GM12892 (cell line): Measurements from ENCODE around the gene PSMB5.

Source experiments
- DNase-seq: peaks from one replicate; pipeline ENCODE4 v3.0.0; 2011; ENCODE audit not compliant: insufficient read length
- FAIRE-seq: peaks from 2 replicates; lab custom pipeline; 2011; peaks lifted over from hg19 to GRCh38; lab: Jason Lieb, UNC
- POLR2A ChIP-seq: IDR thresholded peaks from 2 replicates; pipeline ENCODE4 v1.6.1; 2011; ENCODE audit warnings: low read depth, low read length, control low read depth
- POLR2AphosphoS5 ChIP-seq: IDR thresholded peaks from 2 replicates; pipeline ENCODE4 v1.6.1; 2011; ENCODE audit warnings: low read depth, low read length, control low read depth
- TAF1 ChIP-seq: IDR thresholded peaks from 2 replicates; pipeline ENCODE4 v1.6.1; 2011; ENCODE audit warnings: low read depth, mild to moderate bottlenecking, control low read depth, low read length, borderline replicate concordance

PSMB5 gene

DNA sequence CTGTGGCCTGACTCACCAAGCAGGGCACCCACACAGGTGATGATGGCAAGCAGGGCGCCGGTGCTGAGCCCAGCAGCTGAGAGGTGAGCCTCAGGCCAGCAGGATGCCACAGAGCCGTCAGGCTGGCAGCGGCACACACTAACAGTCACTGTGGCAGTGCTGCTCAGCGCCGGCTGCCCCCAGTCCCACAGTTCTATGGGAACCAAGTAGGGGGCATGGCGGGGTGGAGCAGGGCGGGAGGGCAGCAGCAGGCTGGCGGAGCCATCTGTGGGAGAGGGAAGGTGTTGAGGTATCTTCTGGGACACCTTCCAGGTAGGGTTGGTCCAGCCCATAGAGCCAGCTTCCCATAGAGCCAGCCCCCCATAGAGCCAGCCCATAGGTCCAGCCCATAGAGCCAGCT is 14.3 kb upstream of the PSMB5 start:
- TF ChIP-seq POLR2A, result no peak
- no peak for TF ChIP-seq POLR2AphosphoS5
- no peak for TF ChIP-seq TAF1
- FAIRE-seq, result no peak

DNA sequence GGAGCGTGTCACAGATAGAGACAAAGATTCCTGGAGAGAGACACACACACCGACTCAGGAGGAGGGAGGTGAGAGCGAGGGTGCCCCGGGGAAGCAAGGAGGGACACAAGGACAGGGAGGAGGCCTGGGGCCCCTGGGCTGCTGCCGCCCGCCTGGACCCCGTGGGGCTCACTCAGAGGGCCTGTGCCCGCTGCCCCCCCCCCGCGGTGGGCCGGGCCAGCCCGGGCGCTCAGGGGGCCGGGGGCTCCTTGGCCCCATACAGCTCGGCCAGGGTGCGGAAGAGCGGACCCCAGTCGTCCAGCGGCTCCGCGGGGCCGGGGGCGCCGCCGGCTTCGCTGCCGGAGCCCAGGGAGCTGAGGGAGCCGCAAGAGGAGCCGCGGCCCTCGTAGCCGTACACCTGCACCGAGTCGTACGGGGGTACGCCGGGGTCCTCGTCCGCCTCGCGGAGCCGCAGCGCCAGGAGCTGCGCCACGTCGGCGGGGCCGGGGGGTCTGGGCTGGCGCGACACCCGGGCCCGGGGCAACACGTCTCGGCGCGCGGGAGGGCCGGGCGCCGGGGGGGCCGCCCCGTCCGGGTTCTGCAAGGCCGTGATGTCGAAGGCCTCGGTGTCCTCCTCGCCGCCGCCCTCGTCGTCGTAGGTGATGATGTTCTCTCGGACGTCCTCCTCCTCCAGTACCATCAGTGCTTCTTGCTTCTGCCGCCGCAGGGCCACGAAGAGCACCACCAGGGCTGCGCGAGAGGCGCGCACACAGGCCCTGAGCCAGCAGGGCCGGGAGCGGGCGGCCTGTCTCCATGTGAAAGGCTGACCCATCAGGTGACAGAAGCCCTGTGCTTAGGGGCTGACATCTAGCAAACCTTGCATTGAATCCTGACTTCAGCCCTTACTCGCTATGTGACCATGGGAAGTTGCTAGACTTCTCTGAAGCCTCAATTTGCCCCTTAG is 13.3 kb upstream of the PSMB5 start:
- no peak for TF ChIP-seq TAF1
- no peak for DNase-seq
- FAIRE-seq, result no peak

More for the DNA sequence above, 14.3 kb upstream of the PSMB5 start:
- DNase-seq, result no peak

DNA sequence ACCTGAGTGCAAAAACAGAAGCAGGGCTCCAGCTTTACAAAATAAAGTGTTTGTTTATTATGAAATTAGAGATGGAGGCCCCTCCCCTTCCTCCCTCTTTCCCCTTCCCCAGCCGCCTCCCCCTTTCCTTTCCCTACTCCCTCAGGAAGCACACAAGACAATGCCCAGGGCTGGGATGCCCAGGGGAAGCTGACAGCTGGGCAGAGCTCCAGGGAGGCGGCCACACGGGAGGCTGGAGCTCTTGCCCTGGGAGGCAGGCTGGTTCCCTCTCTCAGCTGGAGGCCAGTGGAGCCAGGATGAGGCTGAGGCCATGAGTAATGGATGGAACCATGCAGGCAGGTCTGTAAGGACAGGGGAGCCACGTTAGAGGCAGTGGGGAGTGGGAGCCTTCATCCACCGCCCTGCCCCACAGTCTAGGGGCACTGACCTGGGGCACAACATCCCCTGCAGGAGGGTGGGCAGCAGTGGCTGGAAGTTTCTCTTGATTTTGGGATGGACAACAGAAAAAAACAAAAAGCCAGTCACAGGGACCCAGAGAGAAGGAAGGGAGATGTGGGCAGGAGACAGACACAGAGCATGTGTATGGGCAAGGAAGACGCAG is 12.4 kb upstream of the PSMB5 start:
- DNase-seq (no peak), FAIRE-seq (no peak)
- TF ChIP-seq TAF1 (no peak), POLR2A (no peak), POLR2AphosphoS5 (no peak)

DNA sequence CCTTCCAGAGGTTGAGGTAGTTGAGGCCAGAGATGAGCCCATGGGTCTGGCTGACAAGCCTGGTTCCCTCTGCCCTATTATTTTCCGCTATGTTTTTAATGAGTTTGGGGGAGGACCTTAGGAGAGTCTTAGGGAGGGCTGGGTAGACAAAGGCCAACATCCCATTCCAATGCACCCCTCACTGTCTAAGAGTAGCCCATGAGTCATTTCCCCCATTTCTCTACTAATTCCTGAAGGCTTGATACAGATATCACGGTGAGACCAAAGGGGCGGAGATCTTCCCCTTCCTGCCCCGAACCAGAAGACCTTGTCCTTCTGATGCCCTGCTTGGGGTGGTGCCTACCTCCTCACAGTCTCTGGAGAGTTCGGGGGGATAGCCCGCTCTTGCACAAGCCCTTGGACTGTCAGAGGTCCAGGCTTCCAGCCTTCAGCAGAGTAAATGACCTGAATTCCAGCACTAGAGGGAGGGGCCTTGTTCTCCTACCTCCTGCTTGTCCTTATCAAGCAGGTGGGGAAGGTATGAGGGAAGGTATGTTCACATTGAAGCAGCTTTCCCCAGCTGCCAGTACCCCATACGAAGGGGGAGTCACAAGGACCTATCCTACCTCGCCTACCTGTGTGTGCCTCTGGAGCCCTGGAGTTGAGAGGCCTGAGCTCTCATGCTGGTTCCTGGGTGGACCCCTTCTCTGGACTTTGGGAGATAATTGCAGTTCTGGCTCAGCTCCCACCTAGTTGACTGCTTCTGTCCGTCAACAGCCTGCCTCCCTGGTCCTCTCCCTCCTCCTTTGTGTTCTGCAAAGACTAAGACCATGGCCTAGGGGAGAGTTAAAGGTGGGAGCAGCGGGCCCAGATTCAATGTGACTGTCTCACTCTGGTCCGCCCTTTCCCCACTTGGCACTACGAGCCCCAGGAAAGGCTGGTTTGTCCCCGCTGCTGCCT is 11.0 kb upstream of the PSMB5 start:
- FAIRE-seq, result no peak
- DNase-seq, result no peak
- TF ChIP-seq POLR2A (no peak), TAF1 (no peak), POLR2AphosphoS5 (no peak)

DNA sequence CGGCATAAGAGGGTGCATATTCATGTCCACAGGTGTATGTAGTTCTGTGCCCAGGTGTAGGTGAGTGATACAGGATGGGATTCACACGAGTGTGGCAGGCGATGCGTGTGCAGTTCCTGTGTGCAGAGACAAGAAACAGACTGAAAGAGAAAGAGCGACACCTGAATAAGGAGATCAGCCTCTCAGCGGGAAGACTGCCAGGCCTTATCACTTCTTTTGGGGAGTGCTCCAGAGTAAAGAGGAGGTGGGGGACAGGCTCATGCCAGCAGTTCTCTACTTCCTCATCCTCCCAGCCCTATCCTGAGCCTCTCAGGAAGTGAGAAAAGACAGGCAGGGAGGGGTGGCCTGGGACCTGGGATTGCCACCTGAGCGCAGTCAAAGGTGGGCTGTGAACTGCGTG is 10.1 kb upstream of the PSMB5 start:
- DNase-seq (no peak), FAIRE-seq (no peak)
- TF ChIP-seq POLR2AphosphoS5, result no peak
- no peak for TF ChIP-seq POLR2A
- TF ChIP-seq TAF1, result no peak

DNA sequence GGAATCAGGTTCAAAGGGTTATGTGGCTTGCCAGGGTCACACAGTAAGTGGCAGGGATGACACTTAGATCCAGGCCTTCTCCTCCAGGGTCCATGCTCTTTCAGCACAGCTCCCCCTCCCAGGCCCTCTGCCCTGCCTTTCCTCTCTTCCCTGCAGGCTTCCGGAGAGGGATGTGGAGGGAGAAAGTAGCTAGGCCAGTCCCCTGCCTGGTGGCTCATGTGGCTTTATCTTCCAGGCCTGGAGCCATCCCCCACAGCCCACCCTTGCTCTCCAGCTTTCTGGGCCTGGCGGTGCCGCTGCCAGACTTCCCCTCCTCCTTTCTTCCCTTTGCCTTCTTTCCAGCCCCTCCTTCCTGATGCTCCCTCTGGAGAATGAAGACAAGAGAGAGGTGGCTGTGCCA is 9.1 kb upstream of the PSMB5 start:
- TF ChIP-seq POLR2AphosphoS5 (no peak), POLR2A (no peak), TAF1 (no peak)
- FAIRE-seq, result no peak
- DNase-seq, result no peak

DNA sequence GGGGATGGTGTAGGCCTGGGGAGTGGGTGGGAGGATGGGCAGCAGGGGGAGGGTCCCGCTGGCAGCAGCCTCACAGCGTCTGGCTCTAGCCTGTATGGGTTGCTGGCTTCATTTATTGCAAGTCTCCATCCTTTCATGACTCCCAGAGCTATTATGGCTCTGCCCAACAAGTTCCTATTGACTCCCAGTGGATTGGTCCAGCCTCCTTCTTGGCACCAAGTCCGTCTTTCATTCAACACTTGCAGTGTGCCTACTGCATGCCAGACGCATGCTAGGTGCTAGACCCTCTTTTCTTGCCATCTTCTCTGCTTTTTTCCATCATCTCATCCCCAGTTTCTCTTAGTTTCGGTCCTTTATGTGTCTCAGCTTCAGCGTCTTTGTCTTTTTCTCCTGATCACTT is 8.4 kb upstream of the PSMB5 start:
- FAIRE-seq (no peak), DNase-seq (no peak)
- TF ChIP-seq TAF1 (no peak), POLR2A (no peak), POLR2AphosphoS5 (no peak)

DNA sequence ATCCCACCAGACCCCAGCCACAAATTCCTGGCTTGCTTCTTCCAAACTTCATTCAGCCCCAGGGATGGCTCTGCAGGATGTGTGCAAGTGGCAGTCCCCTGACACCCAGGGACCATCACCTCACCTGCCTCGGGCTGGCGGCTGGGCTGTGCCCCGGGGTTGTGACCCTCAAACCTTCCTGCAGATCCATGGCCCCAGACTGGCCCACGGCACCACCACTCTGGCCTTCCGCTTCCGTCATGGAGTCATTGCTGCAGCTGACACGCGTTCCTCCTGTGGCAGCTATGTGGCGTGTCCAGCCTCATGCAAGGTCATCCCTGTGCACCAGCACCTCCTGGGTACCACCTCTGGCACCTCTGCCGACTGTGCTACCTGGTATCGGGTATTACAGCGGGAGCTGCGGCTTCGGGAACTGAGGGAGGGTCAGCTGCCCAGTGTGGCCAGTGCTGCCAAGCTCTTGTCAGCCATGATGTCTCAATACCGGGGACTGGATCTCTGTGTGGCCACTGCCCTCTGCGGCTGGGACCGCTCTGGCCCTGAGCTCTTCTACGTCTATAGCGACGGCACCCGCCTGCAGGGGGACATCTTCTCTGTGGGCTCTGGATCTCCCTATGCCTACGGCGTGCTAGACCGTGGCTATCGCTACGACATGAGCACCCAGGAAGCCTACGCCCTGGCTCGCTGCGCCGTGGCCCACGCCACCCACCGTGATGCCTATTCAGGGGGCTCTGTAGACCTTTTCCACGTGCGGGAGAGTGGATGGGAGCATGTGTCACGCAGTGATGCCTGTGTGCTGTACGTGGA is 7.7 kb upstream of the PSMB5 start, which contains the start of gene PSMB11:
TSS of gene PSMB11 (plus strand) at position 51 of the 804 bp plus-strand sequence. CDS start at position 65, 14 bp downstream.
- no peak for TF ChIP-seq POLR2A
- no peak for TF ChIP-seq TAF1
- no peak for TF ChIP-seq POLR2AphosphoS5
- DNase-seq (no peak), FAIRE-seq (no peak)

DNA sequence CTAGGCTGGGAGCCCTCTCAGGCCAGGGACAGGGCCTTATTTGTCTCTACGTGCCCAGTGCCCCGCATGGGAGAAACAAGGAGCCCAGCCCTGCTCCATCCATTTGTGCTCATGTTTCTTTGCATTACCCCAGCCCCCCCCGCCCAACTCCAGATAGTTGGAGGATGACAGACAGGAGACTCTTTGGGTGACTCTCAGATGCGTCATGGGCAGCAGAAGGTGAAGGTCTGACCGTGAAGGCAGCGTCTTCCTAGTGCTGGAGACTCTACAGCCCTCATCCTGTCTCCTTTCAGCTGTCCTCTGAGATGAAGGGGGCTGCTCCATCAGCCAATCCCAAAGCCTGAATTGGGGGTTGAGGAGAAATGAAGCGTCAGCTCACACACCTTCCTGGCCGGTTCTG is 7.0 kb upstream of the PSMB5 start:
- no peak for DNase-seq
- no peak for FAIRE-seq

DNA sequence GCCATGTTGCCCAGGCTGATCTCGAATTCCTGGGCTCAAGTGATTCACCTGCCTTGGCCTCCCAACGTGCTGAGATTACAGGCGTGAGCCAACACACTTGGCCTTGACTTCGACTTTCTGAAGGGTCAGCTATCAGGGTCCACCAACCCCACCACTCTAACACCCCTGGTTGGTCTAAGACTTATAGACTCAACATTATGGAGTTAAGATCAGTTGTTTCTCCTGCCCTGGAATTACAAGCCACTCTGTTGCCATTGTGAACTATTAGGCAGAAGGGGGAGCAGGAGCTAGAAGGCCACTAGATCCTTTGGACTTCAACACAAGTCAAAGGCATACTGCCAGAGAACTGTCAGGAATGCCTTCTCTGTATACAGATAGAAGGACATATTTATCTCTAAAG is 5.4 kb upstream of the PSMB5 start:
- DNase-seq (no peak), FAIRE-seq (no peak)
- TF ChIP-seq POLR2A, result no peak
- TF ChIP-seq TAF1, result no peak
- TF ChIP-seq POLR2AphosphoS5, result no peak

More for the DNA sequence above, 7.0 kb upstream of the PSMB5 start:
- no peak for TF ChIP-seq TAF1
- TF ChIP-seq POLR2AphosphoS5, result no peak
- no peak for TF ChIP-seq POLR2A
